NCI-H1436 treated with DMSO at 0.1 percent for 48 hours (cell line): ENCODE results near the gene FBXO38.

Experiments
- DNase-seq: peaks from one replicate; lab custom pipeline; 2025; lab: John Stamatoyannopoulos, UW

The FBXO38 gene

GRCh38 chr5:148474025-148474511 is 90.3 kb downstream of the FBXO38 start:
- no peak for DNase-seq

GRCh38 chr5:148476302-148476701 is 92.5 kb downstream of the FBXO38 start:
- DNase-seq = no peak

- no peak for DNase-seq
Observed at GRCh38 chr5:148477429-148477828, 93.7 kb downstream of the FBXO38 start.

- no peak for DNase-seq
Observed at GRCh38 chr5:148482196-148482595, 98.4 kb downstream of the FBXO38 start.

GRCh38 chr5:148482697-148483462 is 99.1 kb downstream of the FBXO38 start:
- DNase-seq = no peak

GRCh38 chr5:148483750-148484149 is 100.0 kb downstream of the FBXO38 start:
- DNase-seq = no peak

- DNase-seq = no peak
Observed at GRCh38 chr5:148484651-148485050, 100.9 kb downstream of the FBXO38 start.

GRCh38 chr5:148486456-148486855 is 102.7 kb downstream of the FBXO38 start:
- DNase-seq = no peak

- no peak for DNase-seq
Observed at GRCh38 chr5:148488757-148489156, 105.0 kb downstream of the FBXO38 start.

- DNase-seq = no peak
Observed at GRCh38 chr5:148491015-148491792, 107.4 kb downstream of the FBXO38 start.

- no peak for DNase-seq
Observed at GRCh38 chr5:148491793-148492184, 108.0 kb downstream of the FBXO38 start.

- no peak for DNase-seq
Observed at GRCh38 chr5:148492351-148492750, 108.6 kb downstream of the FBXO38 start.
